K562 (cell line): ENCODE results near the gene TERB1. TPM values are rescaled to one million over a fixed set of nuclear protein-coding genes. Genes with fewer than 3 reads are reported as not detected.

Source experiments
- ATAC-seq: fragments of 200-7000 bp; cut with Tn5 transposase; 3 replicates; pipeline ENCODE4 v1.9.1; 2020; ENCODE audit warnings: moderate library complexity
- BruUV-seq: library from RNA; stranded (reverse); fragments of 400-500 nt; replicated peaks from 2 replicates; lab custom pipeline; 2021; lab: Mats Ljungman, UMichigan
- CTCF ChIA-PET: fragments of 300-600 bp; formaldehyde crosslinking; extraction: SDS; loops from one replicate; lab custom pipeline; 2021; ENCODE audit warnings: low intra/inter-chr PET ratio; lab: Yijun Ruan, JAX
- POLR2A ChIA-PET: fragments of 300-600, 350-650 bp; sonication (Branson Sonifier 250); formaldehyde crosslinking; extraction: SDS; loops from one replicate; lab custom pipeline; 2021; ENCODE audit warnings: antibody characterized with exemption, inconsistent platforms; lab: Yijun Ruan, JAX
- DNase-seq, 4 experiments: peaks; one replicate each; pipeline versions ENCODE4 v3.0.0 to v3.0.0-alpha.2; 2011 to 2018; ENCODE audit warnings: low spot score in 3 of 4, mixed read lengths in 3 of 4; ENCODE audit errors: extremely low read depth in 1 of 4
- FAIRE-seq: peaks from 2 replicates; lab custom pipeline; 2011; peaks lifted over from hg19 to GRCh38; lab: Jason Lieb, UNC
- H2AFZ ChIP-seq: 2 replicates; pipeline ENCODE4 v1.6.0; 2011; ENCODE audit warnings: low read depth, low read length, control low read depth, inconsistent platforms
- H3K27ac ChIP-seq: fragments of 200-600 bp; 3 replicates; pipeline ENCODE4 v1.8.0; 2011; ENCODE audit warnings: low read depth, mild to moderate bottlenecking, control low read depth, inconsistent platforms, low read length, moderate library complexity, mixed read lengths; ENCODE audit errors: extremely low read depth
- H3K27me3 ChIP-seq, 2 experiments: fragments of 300-600 bp in 1 of 2; 2 replicates in 1 of 2; 3 replicates in 1 of 2; pipeline versions ENCODE4 v1.6.0 to v1.8.0; 2011; ENCODE audit warnings: inconsistent platforms in 2 of 2, low read length in 2 of 2, mild to moderate bottlenecking in 1 of 2, mixed read lengths in 1 of 2, moderate library complexity in 1 of 2; ENCODE audit not compliant: control insufficient read depth in 2 of 2, insufficient read depth in 2 of 2
- H3K36me3 ChIP-seq: fragments of 300-600 bp; 3 replicates; pipeline ENCODE4 v1.8.0; 2011; ENCODE audit warnings: mild to moderate bottlenecking, low read length, inconsistent platforms; ENCODE audit not compliant: control insufficient read depth, insufficient read depth
- H3K4me1 ChIP-seq, 2 experiments: fragments of 200-600 bp in 1 of 2; replicated peaks in 1 of 2; 2 replicates in 1 of 2; 3 replicates in 1 of 2; pipeline versions ENCODE4 v1.5.1 to v1.8.0; 2011; ENCODE audit warnings: inconsistent platforms in 2 of 2, low read length in 2 of 2, mild to moderate bottlenecking in 1 of 2, mixed read lengths in 1 of 2, moderate library complexity in 1 of 2; ENCODE audit not compliant: control insufficient read depth in 2 of 2, insufficient read depth in 2 of 2
- H3K4me2 ChIP-seq: 2 replicates; pipeline ENCODE4 v1.6.1; 2011; ENCODE audit warnings: low read length, control low read depth, inconsistent platforms, mixed read lengths; ENCODE audit not compliant: insufficient read depth
- H3K4me3 ChIP-seq: fragments of 200-600 bp; sonication (generic), shearing (Covaris generic); 2 replicates; pipeline ENCODE4 v1.5.1; 2016; ENCODE audit warnings: control low read depth, inconsistent platforms
- H3K79me2 ChIP-seq: fragments of 200-600 bp; 3 replicates; pipeline ENCODE4 v1.8.0; 2011; ENCODE audit warnings: low read length, inconsistent platforms; ENCODE audit not compliant: control insufficient read depth, insufficient read depth
- H3K9ac ChIP-seq, 2 experiments: 2 replicates each; pipeline versions ENCODE4 v1.6.0 to v1.6.1; 2011; ENCODE audit warnings: low read depth in 2 of 2, low read length in 2 of 2, control low read depth in 1 of 2, inconsistent platforms in 1 of 2, mild to moderate bottlenecking in 1 of 2, mixed read lengths in 1 of 2; ENCODE audit not compliant: insufficient read depth in 1 of 2
- H3K9me1 ChIP-seq: one replicate; pipeline ENCODE4 v1.6.0; 2011; ENCODE audit warnings: inconsistent platforms, mild to moderate bottlenecking, low read length, moderate library complexity; ENCODE audit not compliant: control insufficient read depth, insufficient read depth
- H3K9me3 ChIP-seq: replicated peaks from 2 replicates; pipeline ENCODE4 v1.5.1; 2011; ENCODE audit warnings: low read depth, low read length, inconsistent platforms; ENCODE audit not compliant: control insufficient read depth, insufficient read depth
- H4K20me1 ChIP-seq: replicated peaks from 2 replicates; pipeline ENCODE4 v1.6.1; 2011; ENCODE audit warnings: low read length, inconsistent platforms, mixed read lengths; ENCODE audit not compliant: control insufficient read depth, insufficient read depth
- CHCHD3 ChIP-seq: fragments of 250-450 bp; sonication (Bioruptor Pico); IDR thresholded peaks from 2 replicates; pipeline ENCODE4 v2.1.2; 2022; ENCODE audit warnings: mild to moderate bottlenecking
- NRF1 ChIP-seq, 2 experiments: fragments of 450-650 bp; IDR thresholded peaks in 1 of 2; conservative IDR thresholded peaks in 1 of 2; 2 replicates each; pipeline ENCODE4 v1.6.1; 2014; ENCODE audit warnings: mild to moderate bottlenecking in 2 of 2
- WGBS: fragments of 100-300 bp; shearing (Covaris generic); methylation state at CpG from one replicate; pipeline ENCODE4 v1.1.6; 2016; ENCODE audit warnings: low coverage, mixed read lengths; ENCODE audit not compliant: insufficient coverage; ENCODE audit errors: missing lambda C conversion rate; 5-methylcytosine and 5-hydroxymethylcytosine counted together
- in situ Hi-C: fragments of 300-500 bp; cut with MboI; formaldehyde crosslinking; loops from 4 replicates; pipeline ENCODE4 v1.15.0; 2018; ENCODE audit warnings: inconsistent platforms, mixed read lengths
- intact Hi-C: fragments of 100-400 bp; cut with micrococcal nuclease; formaldehyde crosslinking; loops from 2 replicates; pipeline ENCODE4 v1.14.2; 2022
- polyA plus RNA-seq, 8 experiments: library from polyadenylated mRNA; depleted of rRNA in 4 of 8; stranded (reverse) in 5 of 8; unstranded in 3 of 8; fragments of >200 nt; fragmentation: Nextera tagmentation in 2 of 8; fragmentation: Illumina TruSeq in 1 of 8; extraction: Ambion mirVana in 2 of 8; extraction: Trizol in 1 of 8; gene quantifications; 2 replicates each; pipeline versions ENCODE4 v1.2.1 to v1.2.3, GENCODE V29; 2011 to 2014; ENCODE audit warnings: inconsistent platforms in 1 of 8, missing spikeins in 1 of 8
- total RNA-seq, 7 experiments: library from RNA; depleted of rRNA in 6 of 7; stranded (reverse); fragments of >200 nt in 6 of 7; fragmentation: Illumina TruSeq in 2 of 7; extraction: Trizol in 2 of 7; gene quantifications; 2 replicates each; pipeline versions ENCODE4 v1.2.1 to v1.2.3, GENCODE V29; 2011 to 2021; ENCODE audit warnings: low replicate concordance in 1 of 7
- TF ChIP-seq, protein P1 (sequence below): fragments of 250-450 bp; sonication (Bioruptor Pico); IDR thresholded peaks from 2 replicates; pipeline ENCODE4 v1.8.0; 2022; ENCODE audit warnings: inconsistent platforms
- TF ChIP-seq, protein P2 (sequence below): fragments of 450-650 bp; IDR thresholded peaks from 2 replicates; pipeline ENCODE4 v1.6.1; 2016; ENCODE audit warnings: mild to moderate bottlenecking, moderate library complexity

The TERB1 gene
- total and polyA plus RNA-seq, 9 of the 15 experiments (the other 6 are each of a cell fraction or from before 2014, with no cell fraction given) = not detected

DNA sequence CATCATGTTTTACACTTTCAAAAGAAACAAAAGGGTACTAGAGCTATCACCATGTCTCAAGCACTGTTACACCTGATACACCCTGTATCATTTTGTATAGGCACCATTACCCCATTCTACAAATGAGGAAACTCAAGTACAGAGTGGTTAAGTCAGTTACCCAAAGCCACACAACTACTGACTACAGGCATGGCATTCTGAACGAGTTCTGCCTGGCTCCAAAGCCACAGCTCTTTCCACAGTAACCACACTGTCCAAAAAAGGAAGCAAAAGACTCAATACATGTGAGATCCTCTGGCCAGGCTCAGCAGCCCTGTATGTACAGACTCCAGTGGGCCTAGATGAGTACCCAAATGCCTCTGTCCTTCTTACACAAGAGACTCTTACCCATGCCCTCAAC lies 54.7 kb downstream of the TERB1 start (continued):
- TF ChIP-seq, protein P1, sequence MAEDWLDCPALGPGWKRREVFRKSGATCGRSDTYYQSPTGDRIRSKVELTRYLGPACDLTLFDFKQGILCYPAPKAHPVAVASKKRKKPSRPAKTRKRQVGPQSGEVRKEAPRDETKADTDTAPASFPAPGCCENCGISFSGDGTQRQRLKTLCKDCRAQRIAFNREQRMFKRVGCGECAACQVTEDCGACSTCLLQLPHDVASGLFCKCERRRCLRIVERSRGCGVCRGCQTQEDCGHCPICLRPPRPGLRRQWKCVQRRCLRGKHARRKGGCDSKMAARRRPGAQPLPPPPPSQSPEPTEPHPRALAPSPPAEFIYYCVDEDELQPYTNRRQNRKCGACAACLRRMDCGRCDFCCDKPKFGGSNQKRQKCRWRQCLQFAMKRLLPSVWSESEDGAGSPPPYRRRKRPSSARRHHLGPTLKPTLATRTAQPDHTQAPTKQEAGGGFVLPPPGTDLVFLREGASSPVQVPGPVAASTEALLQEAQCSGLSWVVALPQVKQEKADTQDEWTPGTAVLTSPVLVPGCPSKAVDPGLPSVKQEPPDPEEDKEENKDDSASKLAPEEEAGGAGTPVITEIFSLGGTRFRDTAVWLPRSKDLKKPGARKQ = no peak

DNA sequence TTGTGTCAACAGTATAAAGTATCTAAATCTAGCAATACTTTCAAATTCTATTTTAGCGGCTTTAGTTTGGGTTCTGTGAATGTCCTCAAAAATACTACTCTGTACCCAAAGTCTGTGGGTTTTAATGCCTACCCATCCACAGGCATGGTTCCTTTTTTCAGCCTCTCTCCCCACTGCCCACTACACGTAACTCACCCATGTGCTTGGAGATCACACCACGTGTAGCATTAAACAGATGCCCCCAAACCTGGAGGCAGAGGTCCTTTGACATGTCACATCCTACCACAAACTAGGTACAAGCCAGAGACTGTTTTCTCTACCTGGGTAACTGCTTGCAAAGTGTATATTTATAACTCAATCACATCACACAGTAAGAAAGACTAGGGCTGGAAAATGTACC lies 55.3 kb downstream of the TERB1 start:
- POLR2A ChIA-PET = interaction anchor here (0.6 kb wide), 2 partner anchors 11 to 284 kb away, joined by 3 to 5 read pairs; no protein-coding TSS in a partner anchor
- TF ChIP-seq, protein P2, sequence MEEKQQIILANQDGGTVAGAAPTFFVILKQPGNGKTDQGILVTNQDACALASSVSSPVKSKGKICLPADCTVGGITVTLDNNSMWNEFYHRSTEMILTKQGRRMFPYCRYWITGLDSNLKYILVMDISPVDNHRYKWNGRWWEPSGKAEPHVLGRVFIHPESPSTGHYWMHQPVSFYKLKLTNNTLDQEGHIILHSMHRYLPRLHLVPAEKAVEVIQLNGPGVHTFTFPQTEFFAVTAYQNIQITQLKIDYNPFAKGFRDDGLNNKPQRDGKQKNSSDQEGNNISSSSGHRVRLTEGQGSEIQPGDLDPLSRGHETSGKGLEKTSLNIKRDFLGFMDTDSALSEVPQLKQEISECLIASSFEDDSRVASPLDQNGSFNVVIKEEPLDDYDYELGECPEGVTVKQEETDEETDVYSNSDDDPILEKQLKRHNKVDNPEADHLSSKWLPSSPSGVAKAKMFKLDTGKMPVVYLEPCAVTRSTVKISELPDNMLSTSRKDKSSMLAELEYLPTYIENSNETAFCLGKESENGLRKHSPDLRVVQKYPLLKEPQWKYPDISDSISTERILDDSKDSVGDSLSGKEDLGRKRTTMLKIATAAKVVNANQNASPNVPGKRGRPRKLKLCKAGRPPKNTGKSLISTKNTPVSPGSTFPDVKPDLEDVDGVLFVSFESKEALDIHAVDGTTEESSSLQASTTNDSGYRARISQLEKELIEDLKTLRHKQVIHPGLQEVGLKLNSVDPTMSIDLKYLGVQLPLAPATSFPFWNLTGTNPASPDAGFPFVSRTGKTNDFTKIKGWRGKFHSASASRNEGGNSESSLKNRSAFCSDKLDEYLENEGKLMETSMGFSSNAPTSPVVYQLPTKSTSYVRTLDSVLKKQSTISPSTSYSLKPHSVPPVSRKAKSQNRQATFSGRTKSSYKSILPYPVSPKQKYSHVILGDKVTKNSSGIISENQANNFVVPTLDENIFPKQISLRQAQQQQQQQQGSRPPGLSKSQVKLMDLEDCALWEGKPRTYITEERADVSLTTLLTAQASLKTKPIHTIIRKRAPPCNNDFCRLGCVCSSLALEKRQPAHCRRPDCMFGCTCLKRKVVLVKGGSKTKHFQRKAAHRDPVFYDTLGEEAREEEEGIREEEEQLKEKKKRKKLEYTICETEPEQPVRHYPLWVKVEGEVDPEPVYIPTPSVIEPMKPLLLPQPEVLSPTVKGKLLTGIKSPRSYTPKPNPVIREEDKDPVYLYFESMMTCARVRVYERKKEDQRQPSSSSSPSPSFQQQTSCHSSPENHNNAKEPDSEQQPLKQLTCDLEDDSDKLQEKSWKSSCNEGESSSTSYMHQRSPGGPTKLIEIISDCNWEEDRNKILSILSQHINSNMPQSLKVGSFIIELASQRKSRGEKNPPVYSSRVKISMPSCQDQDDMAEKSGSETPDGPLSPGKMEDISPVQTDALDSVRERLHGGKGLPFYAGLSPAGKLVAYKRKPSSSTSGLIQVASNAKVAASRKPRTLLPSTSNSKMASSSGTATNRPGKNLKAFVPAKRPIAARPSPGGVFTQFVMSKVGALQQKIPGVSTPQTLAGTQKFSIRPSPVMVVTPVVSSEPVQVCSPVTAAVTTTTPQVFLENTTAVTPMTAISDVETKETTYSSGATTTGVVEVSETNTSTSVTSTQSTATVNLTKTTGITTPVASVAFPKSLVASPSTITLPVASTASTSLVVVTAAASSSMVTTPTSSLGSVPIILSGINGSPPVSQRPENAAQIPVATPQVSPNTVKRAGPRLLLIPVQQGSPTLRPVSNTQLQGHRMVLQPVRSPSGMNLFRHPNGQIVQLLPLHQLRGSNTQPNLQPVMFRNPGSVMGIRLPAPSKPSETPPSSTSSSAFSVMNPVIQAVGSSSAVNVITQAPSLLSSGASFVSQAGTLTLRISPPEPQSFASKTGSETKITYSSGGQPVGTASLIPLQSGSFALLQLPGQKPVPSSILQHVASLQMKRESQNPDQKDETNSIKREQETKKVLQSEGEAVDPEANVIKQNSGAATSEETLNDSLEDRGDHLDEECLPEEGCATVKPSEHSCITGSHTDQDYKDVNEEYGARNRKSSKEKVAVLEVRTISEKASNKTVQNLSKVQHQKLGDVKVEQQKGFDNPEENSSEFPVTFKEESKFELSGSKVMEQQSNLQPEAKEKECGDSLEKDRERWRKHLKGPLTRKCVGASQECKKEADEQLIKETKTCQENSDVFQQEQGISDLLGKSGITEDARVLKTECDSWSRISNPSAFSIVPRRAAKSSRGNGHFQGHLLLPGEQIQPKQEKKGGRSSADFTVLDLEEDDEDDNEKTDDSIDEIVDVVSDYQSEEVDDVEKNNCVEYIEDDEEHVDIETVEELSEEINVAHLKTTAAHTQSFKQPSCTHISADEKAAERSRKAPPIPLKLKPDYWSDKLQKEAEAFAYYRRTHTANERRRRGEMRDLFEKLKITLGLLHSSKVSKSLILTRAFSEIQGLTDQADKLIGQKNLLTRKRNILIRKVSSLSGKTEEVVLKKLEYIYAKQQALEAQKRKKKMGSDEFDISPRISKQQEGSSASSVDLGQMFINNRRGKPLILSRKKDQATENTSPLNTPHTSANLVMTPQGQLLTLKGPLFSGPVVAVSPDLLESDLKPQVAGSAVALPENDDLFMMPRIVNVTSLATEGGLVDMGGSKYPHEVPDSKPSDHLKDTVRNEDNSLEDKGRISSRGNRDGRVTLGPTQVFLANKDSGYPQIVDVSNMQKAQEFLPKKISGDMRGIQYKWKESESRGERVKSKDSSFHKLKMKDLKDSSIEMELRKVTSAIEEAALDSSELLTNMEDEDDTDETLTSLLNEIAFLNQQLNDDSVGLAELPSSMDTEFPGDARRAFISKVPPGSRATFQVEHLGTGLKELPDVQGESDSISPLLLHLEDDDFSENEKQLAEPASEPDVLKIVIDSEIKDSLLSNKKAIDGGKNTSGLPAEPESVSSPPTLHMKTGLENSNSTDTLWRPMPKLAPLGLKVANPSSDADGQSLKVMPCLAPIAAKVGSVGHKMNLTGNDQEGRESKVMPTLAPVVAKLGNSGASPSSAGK = no peak
- TF ChIP-seq CHCHD3 (CRISPR knock-in tag) = no peak
- TF ChIP-seq NRF1 (conservative IDR thresholded peaks at IDR 0.05 in 1 of 2, IDR thresholded peaks at IDR 0.05 in 1 of 2) = no peak

More for the DNA sequence above, 55.3 kb downstream of the TERB1 start:
- no peaks in the 10 kb centered on the region for H3K27me3 ChIP-seq
- no peak overlapping the region for H3K4me3 ChIP-seq
- H3K9me3 ChIP-seq = no peaks in the 10 kb centered on the region
- no peak for FAIRE-seq
- no peak overlapping the region for H3K4me2 ChIP-seq
- ATAC-seq = no peak
- peaks cover 52% of the 10 kb centered on the region for H3K79me2 ChIP-seq
- in situ Hi-C loops = no loop called here
- no peak overlapping the region for H3K9ac ChIP-seq
- intact Hi-C loops = no loop called here
- peaks cover 13 to 22% of the 10 kb centered on the region in 2 experiments; a peak in 4 of 5 replicates for H3K4me1 ChIP-seq
- BruUV-seq = no TSS peak
- H3K36me3 ChIP-seq = peaks cover 88% of the 10 kb centered on the region
- CTCF ChIA-PET = no interaction called here
- no peak for DNase-seq
- H3K27ac ChIP-seq = no peak overlapping the region
- no peaks in the 10 kb centered on the region for H3K9me1 ChIP-seq
- no peak overlapping the region for H2AFZ ChIP-seq
- 82% methylated on average over 3 of the region's 3 CpGs for WGBS
- peaks cover 10% of the 10 kb centered on the region for H4K20me1 ChIP-seq
